Right lobe of liver (tissue), 4 donors: ENCODE results near the gene IBA57.

Experiments used
- POLR2A ChIP-seq: fragments of 450-650 bp; IDR thresholded peaks from one replicate; pipeline ENCODE4 v1.6.1; 2017; ENCODE audit warnings: antibody characterized with exemption, mild to moderate bottlenecking
- TF ChIP-seq, protein P1 (sequence below), 4 donors: fragments of 200-600 bp in 3 of 4; fragments of 450-650 bp in 1 of 4; IDR thresholded peaks; one replicate each; pipeline versions ENCODE4 v1.5.1 to v1.8.0; 2016 to 2022; ENCODE audit warnings: antibody characterized with exemption in 4 of 4, mild to moderate bottlenecking in 2 of 4
- donor health status: DM: no; HTN: no; CAD: no.
- donor health status: DM: no; HTN: no; CAD: no.
- donor health status: DM: no; HTN: yes; CAD: no.

- TF ChIP-seq POLR2A: no peak
- TF ChIP-seq, protein P1, sequence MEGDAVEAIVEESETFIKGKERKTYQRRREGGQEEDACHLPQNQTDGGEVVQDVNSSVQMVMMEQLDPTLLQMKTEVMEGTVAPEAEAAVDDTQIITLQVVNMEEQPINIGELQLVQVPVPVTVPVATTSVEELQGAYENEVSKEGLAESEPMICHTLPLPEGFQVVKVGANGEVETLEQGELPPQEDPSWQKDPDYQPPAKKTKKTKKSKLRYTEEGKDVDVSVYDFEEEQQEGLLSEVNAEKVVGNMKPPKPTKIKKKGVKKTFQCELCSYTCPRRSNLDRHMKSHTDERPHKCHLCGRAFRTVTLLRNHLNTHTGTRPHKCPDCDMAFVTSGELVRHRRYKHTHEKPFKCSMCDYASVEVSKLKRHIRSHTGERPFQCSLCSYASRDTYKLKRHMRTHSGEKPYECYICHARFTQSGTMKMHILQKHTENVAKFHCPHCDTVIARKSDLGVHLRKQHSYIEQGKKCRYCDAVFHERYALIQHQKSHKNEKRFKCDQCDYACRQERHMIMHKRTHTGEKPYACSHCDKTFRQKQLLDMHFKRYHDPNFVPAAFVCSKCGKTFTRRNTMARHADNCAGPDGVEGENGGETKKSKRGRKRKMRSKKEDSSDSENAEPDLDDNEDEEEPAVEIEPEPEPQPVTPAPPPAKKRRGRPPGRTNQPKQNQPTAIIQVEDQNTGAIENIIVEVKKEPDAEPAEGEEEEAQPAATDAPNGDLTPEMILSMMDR (IDR thresholded peaks at IDR 0.05): peak; percentile 40 to 49 (median 44)
These were observed 47.6 kb downstream of the IBA57 start for GRCh38 chr1:228212966-228213844.
